H7 (cell line): ENCODE measurements around the gene ARHGEF25. TPM values are rescaled to one million over a fixed set of nuclear protein-coding genes. Genes with fewer than 3 reads are reported as not detected.
A peak's percentile ranks its signal among the peaks of the same experiment; 100 is the strongest.

Experiments used
- DNase-seq: peaks from one replicate; pipeline ENCODE4 v3.0.0; 2012
- H3K27me3 ChIP-seq: 2 replicates; pipeline ENCODE4 v1.6.0; 2011; ENCODE audit warnings: mild to moderate bottlenecking, low read length; ENCODE audit not compliant: control insufficient read depth, insufficient read depth
- H3K36me3 ChIP-seq: replicated peaks from 2 replicates; pipeline ENCODE4 v1.5.1; 2011; ENCODE audit warnings: low read length; ENCODE audit not compliant: control insufficient read depth, insufficient read depth
- H3K4me3 ChIP-seq: 2 replicates; pipeline ENCODE4 v1.5.1; 2011; ENCODE audit warnings: low read depth, mild to moderate bottlenecking, control low read depth, low read length, moderate library complexity; ENCODE audit not compliant: insufficient read depth
- total RNA-seq: library from RNA; depleted of rRNA; stranded (reverse); fragments of >200 nt; shearing (Covaris generic); gene quantifications from 2 replicates; pipeline ENCODE4 v1.2.3, GENCODE V29; 2014

ARHGEF25 gene
- total RNA-seq, 1 experiment from 2014 or later = 8.7 TPM

- Histone ChIP-seq H3K4me3 (peak overlapping the region; percentile 92), H3K36me3 (no peaks in the 10 kb centered on the region; the same call in 1 of the 2 replicates), H3K27me3 (peaks cover 6% of the 10 kb centered on the region)
- no peak for DNase-seq
Observed at GRCh38 chr12:57591782-57592325, 19.4 kb upstream of the ARHGEF25 start.

- no peak overlapping the region for H3K4me3 ChIP-seq
- H3K27me3 ChIP-seq = peaks cover 6% of the 10 kb centered on the region
- no peaks in the 10 kb centered on the region; the same call in 1 of the 2 replicates for H3K36me3 ChIP-seq
- no peak for DNase-seq
Observed at GRCh38 chr12:57592551-57593165, 18.6 kb upstream of the ARHGEF25 start.

- no peak for DNase-seq
- H3K27me3 ChIP-seq = peaks cover 4% of the 10 kb centered on the region
- no peak overlapping the region for H3K4me3 ChIP-seq
- no peaks in the 10 kb centered on the region; the same call in 1 of the 2 replicates for H3K36me3 ChIP-seq
Observed at GRCh38 chr12:57593187-57593586, 18.0 kb upstream of the ARHGEF25 start.

GRCh38 chr12:57600395-57600794 is 10.8 kb upstream of the ARHGEF25 start:
- peaks cover 6% of the 10 kb centered on the region for H3K36me3 ChIP-seq
- H3K27me3 ChIP-seq = no peaks in the 10 kb centered on the region
- no peak overlapping the region for H3K4me3 ChIP-seq
- DNase-seq = no peak

- no peaks in the 10 kb centered on the region for H3K27me3 ChIP-seq
Observed at GRCh38 chr12:57602544-57602943, 8.7 kb upstream of the ARHGEF25 start.

GRCh38 chr12:57603324-57603723 is 7.9 kb upstream of the ARHGEF25 start:
- H3K36me3 ChIP-seq = peaks cover 6% of the 10 kb centered on the region
- no peak for DNase-seq
- H3K4me3 ChIP-seq = no peak overlapping the region
- no peaks in the 10 kb centered on the region for H3K27me3 ChIP-seq

More at GRCh38 chr12:57602544-57602943, 8.7 kb upstream of the ARHGEF25 start:
- Histone ChIP-seq H3K4me3 (no peak overlapping the region), H3K36me3 (peaks cover 6% of the 10 kb centered on the region)
- DNase-seq = no peak

- peaks cover 6% of the 10 kb centered on the region for H3K36me3 ChIP-seq
- peak; percentile 69 for DNase-seq
Observed at GRCh38 chr12:57603815-57604453, 7.3 kb upstream of the ARHGEF25 start.

GRCh38 chr12:57604454-57604991 is 6.7 kb upstream of the ARHGEF25 start, which contains the start of gene DTX3:
Gene DTX3, plus strand, starts transcription at chr12:57604824. Its CDS starts 1,694 bp downstream, at chr12:57606518.
- DNase-seq = peak; percentile 83
- peaks cover 2% of the 10 kb centered on the region; the same call in 1 of the 2 replicates for H3K27me3 ChIP-seq
- peak within 1 kb of the TSS; percentile 71 for H3K4me3 ChIP-seq
- peaks cover 4% of the 10 kb centered on the region for H3K36me3 ChIP-seq

More at GRCh38 chr12:57603815-57604453, 7.3 kb upstream of the ARHGEF25 start:
- Histone ChIP-seq H3K4me3 (peak overlapping the region; percentile 71), H3K27me3 (no peaks in the 10 kb centered on the region)

- H3K36me3 ChIP-seq = peaks cover 2% of the 10 kb centered on the region
- DNase-seq = peak; percentile 72
Observed at GRCh38 chr12:57604992-57605810, 6.0 kb upstream of the ARHGEF25 start.

GRCh38 chr12:57605811-57606311 is 5.4 kb upstream of the ARHGEF25 start:
- no peak for DNase-seq
- Histone ChIP-seq H3K4me3 (no peak overlapping the region; the same call in 1 of the 2 replicates), H3K27me3 (peaks cover 12% of the 10 kb centered on the region), H3K36me3 (peaks cover 2% of the 10 kb centered on the region)

More at GRCh38 chr12:57604992-57605810, 6.0 kb upstream of the ARHGEF25 start:
- H3K4me3 ChIP-seq = peak overlapping the region; percentile 71
- peaks cover 6% of the 10 kb centered on the region for H3K27me3 ChIP-seq

GRCh38 chr12:57606399-57606798 is 4.8 kb upstream of the ARHGEF25 start:
- peaks cover 18% of the 10 kb centered on the region for H3K27me3 ChIP-seq
- DNase-seq = no peak
- no peak overlapping the region for H3K4me3 ChIP-seq
- H3K36me3 ChIP-seq = no peaks in the 10 kb centered on the region; the same call in 1 of the 2 replicates

GRCh38 chr12:57606821-57607220 is 4.4 kb upstream of the ARHGEF25 start:
- peak; percentile 19 for DNase-seq
- H3K4me3 ChIP-seq = no peak overlapping the region
- H3K27me3 ChIP-seq = peaks cover 20% of the 10 kb centered on the region

GRCh38 chr12:57607958-57608663 is 3.1 kb upstream of the ARHGEF25 start:
- Histone ChIP-seq H3K27me3 (peaks cover 33% of the 10 kb centered on the region), H3K36me3 (no peaks in the 10 kb centered on the region; the same call in 1 of the 2 replicates), H3K4me3 (no peak overlapping the region)
- peak; percentile 19 for DNase-seq

More at GRCh38 chr12:57606821-57607220, 4.4 kb upstream of the ARHGEF25 start:
- H3K36me3 ChIP-seq = no peaks in the 10 kb centered on the region; the same call in 1 of the 2 replicates
